LNCAP (cell line): ENCODE results near the gene ZFHX3.

Experiments
- TF ChIP-seq, protein P1 (sequence below): fragments of 450-650 bp; IDR thresholded peaks from 2 replicates; pipeline ENCODE4 v1.5.1; 2017; ENCODE audit warnings: mild to moderate bottlenecking

Gene ZFHX3

DNA sequence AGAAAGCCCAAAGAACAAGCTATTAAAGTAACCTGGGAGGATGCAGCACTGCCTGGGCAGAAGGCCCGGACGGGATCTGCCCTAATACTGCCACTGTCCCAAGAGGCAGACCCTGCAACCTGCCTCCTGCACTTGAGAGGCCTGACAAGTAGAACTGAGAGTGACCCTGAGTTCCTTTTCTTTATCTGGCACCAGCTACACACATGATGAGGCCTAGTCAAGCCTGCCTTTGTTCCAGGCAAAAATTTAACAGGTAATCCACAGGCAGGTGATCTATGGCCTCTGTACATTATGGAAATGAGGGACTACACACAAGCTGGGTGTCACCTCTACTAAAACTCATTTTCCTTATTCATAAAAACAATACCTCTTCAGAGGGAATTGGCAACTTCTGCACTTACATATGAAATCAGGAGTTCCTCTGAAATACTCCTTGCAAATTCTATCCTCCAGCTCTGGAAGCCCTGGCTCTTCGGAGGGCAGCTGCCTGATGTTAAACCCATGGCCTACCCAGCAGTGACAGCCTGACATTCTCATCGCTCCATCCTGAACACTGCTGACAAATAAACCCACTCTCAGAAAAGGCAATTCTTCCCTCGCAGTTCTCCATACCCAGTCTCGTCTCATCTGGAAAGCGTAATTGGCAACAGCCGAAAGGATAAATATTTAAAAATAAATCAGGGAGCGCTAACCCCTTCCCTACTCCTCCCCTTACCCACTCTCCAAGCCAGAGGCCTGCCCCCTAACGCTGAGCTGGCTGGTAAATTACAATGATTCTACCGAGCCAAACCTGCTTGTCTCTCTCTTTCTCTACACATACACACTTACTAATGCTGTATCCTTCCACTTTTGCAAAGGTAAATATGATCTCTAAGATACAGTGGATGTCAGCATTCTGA lies 2.5 kb upstream of the ZFHX3 start:
- TF ChIP-seq, protein P1, sequence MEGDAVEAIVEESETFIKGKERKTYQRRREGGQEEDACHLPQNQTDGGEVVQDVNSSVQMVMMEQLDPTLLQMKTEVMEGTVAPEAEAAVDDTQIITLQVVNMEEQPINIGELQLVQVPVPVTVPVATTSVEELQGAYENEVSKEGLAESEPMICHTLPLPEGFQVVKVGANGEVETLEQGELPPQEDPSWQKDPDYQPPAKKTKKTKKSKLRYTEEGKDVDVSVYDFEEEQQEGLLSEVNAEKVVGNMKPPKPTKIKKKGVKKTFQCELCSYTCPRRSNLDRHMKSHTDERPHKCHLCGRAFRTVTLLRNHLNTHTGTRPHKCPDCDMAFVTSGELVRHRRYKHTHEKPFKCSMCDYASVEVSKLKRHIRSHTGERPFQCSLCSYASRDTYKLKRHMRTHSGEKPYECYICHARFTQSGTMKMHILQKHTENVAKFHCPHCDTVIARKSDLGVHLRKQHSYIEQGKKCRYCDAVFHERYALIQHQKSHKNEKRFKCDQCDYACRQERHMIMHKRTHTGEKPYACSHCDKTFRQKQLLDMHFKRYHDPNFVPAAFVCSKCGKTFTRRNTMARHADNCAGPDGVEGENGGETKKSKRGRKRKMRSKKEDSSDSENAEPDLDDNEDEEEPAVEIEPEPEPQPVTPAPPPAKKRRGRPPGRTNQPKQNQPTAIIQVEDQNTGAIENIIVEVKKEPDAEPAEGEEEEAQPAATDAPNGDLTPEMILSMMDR: no peak

DNA sequence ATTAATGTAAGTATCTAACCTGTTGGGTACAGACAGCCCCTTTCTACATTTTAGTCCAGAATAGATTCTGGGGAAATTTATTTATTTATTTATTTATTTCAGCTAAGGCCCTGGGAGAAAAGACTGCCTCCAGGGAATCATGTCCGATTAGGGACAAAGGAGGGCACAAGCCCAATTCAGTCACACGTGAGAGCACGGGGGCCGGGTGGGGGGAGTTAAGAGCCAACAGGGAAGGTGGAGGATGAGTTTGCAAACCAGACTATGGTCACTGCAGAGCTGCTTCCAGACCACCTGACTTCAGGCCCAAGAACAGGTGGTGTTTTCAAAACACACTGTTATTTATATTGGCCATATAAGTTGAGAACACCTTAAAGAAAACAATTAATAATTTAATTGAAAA lies 1.6 kb upstream of the ZFHX3 start:
- TF ChIP-seq, protein P1: no peak

DNA sequence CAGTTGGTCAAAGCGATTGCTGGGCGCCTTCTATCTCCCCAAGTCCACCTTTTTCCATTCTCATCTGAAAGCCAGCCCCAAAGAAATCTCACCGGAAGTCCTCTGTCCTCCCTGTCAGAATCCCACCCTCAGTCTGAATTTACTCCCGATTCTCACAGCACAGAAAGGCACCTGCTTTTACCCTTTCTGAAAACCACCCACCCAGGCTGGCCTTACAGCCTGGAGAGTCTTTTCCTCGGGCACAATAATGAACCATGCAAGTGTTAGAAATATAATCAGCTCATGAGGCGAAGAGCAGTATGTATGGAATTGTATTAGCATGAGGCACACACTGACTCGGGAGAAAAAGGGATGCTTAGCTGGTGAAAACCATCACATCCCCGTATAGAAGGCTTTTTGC lies 1.2 kb upstream of the ZFHX3 start:
- TF ChIP-seq, protein P1: no peak

DNA sequence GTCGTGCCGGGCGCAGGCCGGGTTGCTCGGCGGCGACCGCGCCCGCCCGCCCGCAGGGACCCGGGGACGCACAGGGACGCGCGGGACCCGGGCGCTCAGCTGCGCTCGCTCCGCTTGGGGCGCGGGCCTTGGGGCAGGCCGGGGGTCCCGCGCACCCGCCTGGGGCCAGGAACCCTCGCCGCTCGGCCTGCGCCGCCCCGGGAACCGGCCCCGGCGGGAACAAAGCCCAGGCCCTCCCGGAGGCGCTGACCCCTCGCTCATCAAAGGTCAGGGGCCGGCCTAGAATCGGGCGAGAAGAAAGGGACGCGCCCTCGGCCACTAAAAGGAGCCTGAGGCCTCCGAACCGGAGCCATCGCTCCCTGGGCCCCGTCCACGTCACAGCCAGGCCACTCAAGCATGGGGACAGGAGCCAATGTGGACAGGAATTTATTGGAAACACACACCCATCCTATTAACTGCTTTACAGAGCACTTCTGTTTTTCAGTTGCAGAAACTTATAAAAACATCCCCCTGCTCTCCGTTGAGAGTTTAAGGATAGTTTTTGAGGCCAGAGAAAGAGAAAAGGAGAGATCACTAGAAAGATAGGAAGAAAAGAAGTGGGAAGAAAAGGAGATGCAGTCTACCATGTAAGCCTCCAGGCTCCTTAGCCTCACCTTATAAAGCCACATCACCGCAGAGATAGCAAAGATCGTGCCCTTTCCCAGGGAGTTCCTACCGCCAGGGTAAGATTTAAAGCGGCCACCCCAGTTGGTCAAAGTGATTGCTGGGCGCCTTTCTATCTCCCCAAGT lies 558 bp upstream of the ZFHX3 start:
- TF ChIP-seq, protein P1: no peak

DNA sequence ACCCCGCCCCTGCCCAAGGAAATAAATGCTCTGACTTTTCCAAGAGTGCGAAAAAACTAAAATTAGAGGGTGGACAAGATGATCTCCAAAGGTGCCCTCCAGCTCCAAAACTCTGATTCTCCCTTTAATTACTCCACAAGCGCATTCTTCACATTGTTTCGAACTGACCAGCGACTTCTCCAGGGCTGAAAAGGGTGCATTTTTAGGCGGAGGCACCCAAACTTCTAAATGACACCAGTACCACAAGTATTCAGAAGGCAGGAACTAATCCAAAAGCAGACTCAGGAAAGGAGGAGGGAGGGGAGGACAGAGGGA lies 750 bp downstream of the ZFHX3 start:
- TF ChIP-seq, protein P1: no peak

DNA sequence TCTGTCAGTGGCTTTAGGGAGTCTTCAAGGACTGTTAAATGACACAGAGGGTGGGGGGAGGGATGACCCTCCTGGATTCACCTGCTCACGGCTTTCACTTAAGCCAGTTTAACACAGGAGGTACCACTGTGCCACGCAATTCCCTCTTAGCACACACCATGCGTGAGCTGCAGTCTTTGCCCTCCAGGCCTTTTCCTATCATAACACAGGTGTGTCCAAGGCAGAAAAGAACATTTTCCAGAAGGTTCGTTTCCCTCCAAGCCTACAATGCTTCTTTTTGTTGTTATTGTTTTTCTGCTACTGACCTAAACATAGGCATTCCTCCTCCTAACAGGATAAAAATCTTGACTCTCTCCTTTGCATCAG lies 1.1 kb downstream of the ZFHX3 start:
- TF ChIP-seq, protein P1: no peak

DNA sequence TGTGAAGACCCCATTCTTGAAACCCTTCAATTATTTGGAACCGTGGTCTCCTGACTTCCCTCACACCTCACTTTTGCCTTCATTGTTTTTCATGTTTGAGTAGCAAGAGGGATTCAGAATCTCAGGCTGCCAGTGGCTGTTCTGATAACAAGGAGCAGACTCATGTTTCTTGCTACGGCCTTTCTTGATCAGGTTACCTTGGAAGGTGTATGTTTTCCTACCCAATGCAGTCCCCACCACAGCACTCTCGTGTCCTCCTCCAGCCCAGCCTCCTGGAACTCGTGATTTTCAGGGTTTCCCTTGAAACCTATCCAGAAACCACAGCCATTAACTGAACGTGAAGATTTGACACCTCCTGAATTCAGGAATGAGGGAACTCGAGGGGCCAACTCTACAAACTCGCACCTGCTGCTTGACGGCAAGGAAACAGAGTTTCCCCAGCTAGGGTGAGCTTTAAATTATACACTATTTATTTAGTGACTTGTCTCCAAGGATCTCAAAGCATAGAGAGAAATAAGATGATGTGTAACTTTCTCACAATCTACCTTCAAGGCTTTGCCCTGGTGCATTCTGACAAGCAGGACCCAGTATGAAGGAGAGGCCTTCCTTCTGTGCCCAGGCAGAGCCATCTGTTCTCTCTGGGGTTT lies 1.6 kb downstream of the ZFHX3 start:
- TF ChIP-seq, protein P1: no peak
